Loucy (cell line): ENCODE data around the gene NFIL3.

ENCODE experiments used
- H2AFZ ChIP-seq: fragments of 200-600 bp; sonication (generic); 2 replicates; pipeline ENCODE4 v1.6.0; 2016; ENCODE audit warnings: antibody characterized with exemption, mild to moderate bottlenecking, low read length, moderate library complexity
- H3F3A ChIP-seq: fragments of 200-600 bp; 2 replicates; pipeline ENCODE4 v1.6.0; 2016; ENCODE audit warnings: antibody characterized with exemption, low read depth, mild to moderate bottlenecking
- H3K27me3 ChIP-seq: fragments of 200-600 bp; sonication (generic); 2 replicates; pipeline ENCODE4 v1.6.1; 2014; ENCODE audit warnings: low read length, mild to moderate bottlenecking; ENCODE audit not compliant: insufficient read depth, poor library complexity, severe bottlenecking
- H3K36me3 ChIP-seq: fragments of 200-600 bp; sonication (generic); 2 replicates; pipeline ENCODE4 v1.6.1; 2016; ENCODE audit warnings: low read length; ENCODE audit not compliant: insufficient read depth
- H3K4me1 ChIP-seq: fragments of 200-600 bp; sonication (generic); 2 replicates; pipeline ENCODE4 v1.5.1; 2014; ENCODE audit warnings: low read length, mild to moderate bottlenecking; ENCODE audit not compliant: insufficient read depth, poor library complexity, severe bottlenecking
- H3K4me2 ChIP-seq: fragments of 200-600 bp; sonication (generic); 2 replicates; pipeline ENCODE4 v1.6.0; 2014; ENCODE audit warnings: antibody characterized with exemption, low read length, low read depth, mild to moderate bottlenecking; ENCODE audit not compliant: poor library complexity, severe bottlenecking
- H3K4me3 ChIP-seq: fragments of 200-600 bp; sonication (generic); 2 replicates; pipeline ENCODE4 v1.5.1; 2014; ENCODE audit warnings: low read length, mild to moderate bottlenecking, mixed read lengths; ENCODE audit not compliant: poor library complexity, severe bottlenecking
- H3K79me2 ChIP-seq: fragments of 200-600 bp; sonication (generic); 2 replicates; pipeline ENCODE4 v1.6.1; 2014; ENCODE audit warnings: low read length; ENCODE audit not compliant: insufficient read depth
- H3K9ac ChIP-seq: fragments of 200-600 bp; sonication (generic); 2 replicates; pipeline ENCODE4 v1.6.0; 2014; ENCODE audit warnings: mild to moderate bottlenecking, low read depth, low read length, moderate library complexity; ENCODE audit not compliant: poor library complexity, severe bottlenecking
- H3K9me2 ChIP-seq: fragments of 200-600 bp; sonication (generic); replicated peaks from 2 replicates; pipeline ENCODE4 v1.6.1; 2016; ENCODE audit warnings: low read depth, low read length, mixed read lengths
- H3K9me3 ChIP-seq: fragments of 200-600 bp; sonication (generic); 2 replicates; pipeline ENCODE4 v1.6.1; 2014; ENCODE audit warnings: mild to moderate bottlenecking, antibody characterized with exemption, low read length, low read depth; ENCODE audit not compliant: insufficient read depth
- H4K20me1 ChIP-seq: fragments of 200-600 bp; sonication (generic); 2 replicates; pipeline ENCODE4 v1.6.0; 2014; ENCODE audit warnings: antibody characterized with exemption, low read length, mild to moderate bottlenecking; ENCODE audit not compliant: insufficient read depth, poor library complexity, severe bottlenecking
- EZH2phosphoT487 ChIP-seq: fragments of 200-600 bp; IDR thresholded peaks from 2 replicates; pipeline ENCODE4 v1.6.1; 2018; ENCODE audit warnings: antibody characterized with exemption, mild to moderate bottlenecking, moderate library complexity, borderline replicate concordance
- TF ChIP-seq, protein P1 (sequence below): fragments of 200-600 bp; sonication (generic); conservative IDR thresholded peaks from 2 replicates; pipeline ENCODE4 v1.5.1; 2014; ENCODE audit warnings: mild to moderate bottlenecking, antibody characterized with exemption, low read length

NFIL3 gene

DNA sequence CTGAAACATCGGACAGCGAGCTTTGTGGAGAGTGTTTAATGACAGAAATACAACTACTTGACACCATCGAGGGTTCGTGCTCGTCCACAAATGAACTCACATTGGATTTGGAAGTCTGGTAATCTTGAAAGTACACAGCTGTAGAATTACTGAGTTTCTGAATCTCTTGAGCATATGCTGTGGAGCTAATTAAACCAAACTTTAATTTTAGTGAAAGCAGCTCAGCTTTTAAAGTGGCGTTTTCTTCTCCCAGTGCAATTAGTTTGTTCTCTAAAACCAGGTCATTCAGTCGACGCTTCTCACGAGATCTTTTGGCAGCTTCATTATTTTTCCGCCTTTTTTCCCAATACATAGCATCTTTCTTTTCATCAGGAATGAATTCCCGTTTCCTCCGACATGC is 13.5 kb downstream of the NFIL3 start:
- H3K27me3 ChIP-seq, result no peaks in the 10 kb centered on the region
- TF ChIP-seq EZH2phosphoT487, result no peak
- TF ChIP-seq, protein P1, sequence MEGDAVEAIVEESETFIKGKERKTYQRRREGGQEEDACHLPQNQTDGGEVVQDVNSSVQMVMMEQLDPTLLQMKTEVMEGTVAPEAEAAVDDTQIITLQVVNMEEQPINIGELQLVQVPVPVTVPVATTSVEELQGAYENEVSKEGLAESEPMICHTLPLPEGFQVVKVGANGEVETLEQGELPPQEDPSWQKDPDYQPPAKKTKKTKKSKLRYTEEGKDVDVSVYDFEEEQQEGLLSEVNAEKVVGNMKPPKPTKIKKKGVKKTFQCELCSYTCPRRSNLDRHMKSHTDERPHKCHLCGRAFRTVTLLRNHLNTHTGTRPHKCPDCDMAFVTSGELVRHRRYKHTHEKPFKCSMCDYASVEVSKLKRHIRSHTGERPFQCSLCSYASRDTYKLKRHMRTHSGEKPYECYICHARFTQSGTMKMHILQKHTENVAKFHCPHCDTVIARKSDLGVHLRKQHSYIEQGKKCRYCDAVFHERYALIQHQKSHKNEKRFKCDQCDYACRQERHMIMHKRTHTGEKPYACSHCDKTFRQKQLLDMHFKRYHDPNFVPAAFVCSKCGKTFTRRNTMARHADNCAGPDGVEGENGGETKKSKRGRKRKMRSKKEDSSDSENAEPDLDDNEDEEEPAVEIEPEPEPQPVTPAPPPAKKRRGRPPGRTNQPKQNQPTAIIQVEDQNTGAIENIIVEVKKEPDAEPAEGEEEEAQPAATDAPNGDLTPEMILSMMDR, result no peak
- peaks cover 25% of the 10 kb centered on the region for H3K4me1 ChIP-seq
- peaks cover 66% of the 10 kb centered on the region for H4K20me1 ChIP-seq
- peaks cover 43% of the 10 kb centered on the region for H3K36me3 ChIP-seq
- H3K9ac ChIP-seq, result no peak overlapping the region
- H2AFZ ChIP-seq, result no peak overlapping the region
- H3F3A ChIP-seq, result no peaks in the 10 kb centered on the region
- H3K9me2 ChIP-seq, result no peaks in the 10 kb centered on the region
- peaks cover 76% of the 10 kb centered on the region for H3K79me2 ChIP-seq
- H3K9me3 ChIP-seq, result no peaks in the 10 kb centered on the region
- H3K4me2 ChIP-seq, result no peak overlapping the region
- no peak overlapping the region for H3K4me3 ChIP-seq

DNA sequence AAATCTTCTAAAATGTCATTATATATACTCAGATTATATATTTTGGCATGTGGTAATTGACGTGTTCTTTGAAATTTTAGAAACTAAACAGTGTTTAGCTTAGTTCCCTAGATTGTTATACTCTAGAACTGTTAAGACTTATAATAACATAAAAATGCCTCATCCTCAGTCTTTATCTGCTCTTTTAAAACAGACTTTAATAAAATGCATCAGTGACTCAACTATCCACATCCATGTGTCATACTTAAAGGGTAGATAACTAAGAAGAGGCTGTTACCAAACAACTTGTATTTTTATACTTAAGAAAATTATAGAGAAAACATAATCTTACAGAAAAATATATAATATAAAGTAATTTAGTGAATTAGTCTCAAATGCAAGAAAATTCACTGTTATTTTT is 15.2 kb downstream of the NFIL3 start:
- no peak overlapping the region for H3K4me2 ChIP-seq
- no peaks in the 10 kb centered on the region for H3K9me3 ChIP-seq
- H3K27me3 ChIP-seq, result no peaks in the 10 kb centered on the region
- peaks cover 14% of the 10 kb centered on the region for H3K4me1 ChIP-seq
- TF ChIP-seq, protein P1, result no peak
- TF ChIP-seq EZH2phosphoT487, result no peak
- H3K36me3 ChIP-seq, result peaks cover 43% of the 10 kb centered on the region
- H3F3A ChIP-seq, result no peaks in the 10 kb centered on the region
- no peak overlapping the region for H3K4me3 ChIP-seq
- H3K9me2 ChIP-seq, result no peaks in the 10 kb centered on the region
- H3K9ac ChIP-seq, result no peak overlapping the region
- peaks cover 59% of the 10 kb centered on the region for H3K79me2 ChIP-seq
- H4K20me1 ChIP-seq, result peaks cover 52% of the 10 kb centered on the region
- H2AFZ ChIP-seq, result no peak overlapping the region

DNA sequence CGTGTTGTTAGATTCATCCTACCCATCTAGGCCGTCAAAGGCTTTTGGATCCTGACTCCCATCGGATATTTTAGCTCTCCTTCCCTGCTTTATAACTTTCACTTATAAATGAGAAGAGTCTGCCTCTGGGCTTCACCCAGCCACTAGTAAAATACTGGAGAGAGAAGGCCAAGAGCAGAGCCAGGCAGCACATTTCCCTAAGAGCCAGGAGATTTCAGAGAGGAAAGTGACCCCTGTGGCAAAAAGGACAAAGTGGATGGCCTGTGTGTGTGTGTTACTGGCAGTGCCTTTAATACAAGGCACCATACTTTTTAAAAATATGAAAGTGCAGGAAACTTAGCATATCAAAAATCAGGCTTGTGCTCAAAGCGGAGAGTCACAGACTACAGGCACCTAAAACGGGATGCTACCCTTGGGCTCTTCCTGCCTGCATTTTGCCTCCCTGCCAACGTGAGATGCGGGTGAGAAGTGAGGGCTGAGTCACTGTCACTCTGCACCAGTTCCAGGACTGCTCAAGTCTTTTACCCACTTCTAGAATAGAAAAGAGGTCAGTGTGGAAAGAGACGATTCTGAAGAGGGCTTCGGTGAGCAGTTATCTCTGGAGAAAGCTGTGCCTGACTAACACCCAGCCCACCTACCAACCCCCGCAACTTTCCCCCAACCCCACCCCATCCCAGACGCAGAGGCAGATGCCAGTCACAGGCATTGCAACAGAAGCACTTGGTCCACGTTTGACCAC is 15.9 kb downstream of the NFIL3 start:
- Histone ChIP-seq H3K4me1 (peaks cover 13% of the 10 kb centered on the region), H3K4me2 (no peak overlapping the region), H3K4me3 (no peak overlapping the region), H3F3A (no peaks in the 10 kb centered on the region), H3K9ac (no peak overlapping the region), H2AFZ (no peak overlapping the region), H4K20me1 (peaks cover 46% of the 10 kb centered on the region), H3K79me2 (peaks cover 52% of the 10 kb centered on the region), H3K9me2 (no peaks in the 10 kb centered on the region), H3K9me3 (no peaks in the 10 kb centered on the region), H3K27me3 (no peaks in the 10 kb centered on the region), H3K36me3 (peaks cover 43% of the 10 kb centered on the region)
- TF ChIP-seq, protein P1, result no peak
- no peak for TF ChIP-seq EZH2phosphoT487
